Measurements from ENCODE around the gene ANKLE2. TPM values are rescaled to one million over a fixed set of nuclear protein-coding genes. Genes with fewer than 3 reads are reported as not detected.
A peak's percentile ranks its signal among the peaks of the same experiment; 100 is the strongest.

Gene ANKLE2
- total and polyA plus RNA-seq, 2 of the 13 experiments (the other 11 are each of a cell fraction or from before 2014, with no cell fraction given): 35.3 to 37.1 TPM

GRCh38 chr12:132711080-132711843, 50.4 kb downstream of the ANKLE2 start:
- ChIA-PET CTCF (ENCODE audit: low intra/inter-chr PET ratio, low total read pairs) (no interaction called here), POLR2A (interaction anchor here (0.9 to 1.4 kb wide), 2 partner anchors 9 to 20 kb away, joined by 3 to 4 read pairs; no protein-coding TSS in a partner anchor)
- Histone ChIP-seq H3K4me2 (ENCODE audit: low read depth, low read length) (peak overlapping the region; percentile 84), H3K36me3 (replicated peaks in 1 of 2; ENCODE audit: control insufficient read depth in 1 of 2, insufficient read depth in 2 of 2, low read length in 2 of 2) (peaks cover 4 to 15% of the 10 kb centered on the region in 2 experiments; a peak in 4 of 5 replicates), H3K9ac (ENCODE audit: insufficient read depth, low read depth, low read length) (peak overlapping the region; percentile 81), H4K20me1 (ENCODE audit: insufficient read depth, low read length) (no peaks in the 10 kb centered on the region), H3K27me3 (ENCODE audit: control insufficient read depth in 1 of 2, insufficient read depth in 2 of 2, low read length in 2 of 2) (no peaks in the 10 kb centered on the region), H3K27ac (ENCODE audit: extremely low read length, insufficient read depth, low read length) (peak overlapping the region; percentile 57), H3K4me1 (ENCODE audit: insufficient read depth, low read length) (peaks cover 19% of the 10 kb centered on the region), H3K9me3 (ENCODE audit: low read length) (no peaks in the 10 kb centered on the region), H3K4me3 (replicated peaks in 1 of 3; ENCODE audit: insufficient read depth in 1 of 3, low read depth in 2 of 3, low read length in 3 of 3) (peak overlapping the region; percentile 68 to 89 (median 75)), H2AFZ (ENCODE audit: low read length) (no peak overlapping the region), H3K79me2 (ENCODE audit: insufficient read depth, low read length) (peaks cover 35% of the 10 kb centered on the region)
- in situ Hi-C loops (cut with HindIII; ENCODE audit: extremely low pct_ligation_motif_present, low pct_unique_long_range_greater_than_20kb): no loop called here
- intact Hi-C loops (cut with micrococcal nuclease; ENCODE audit: unreplicated experiment): no loop called here
- ATAC-seq: peak; percentile 7; the same call in 2 of the 3 replicates
- 5% methylated on average over 20 of the region's 59 CpGs for WGBS (ENCODE audit: low lambda C conversion rate)
- BruUV-seq (replicated peaks): no TSS peak
- DNase-seq (ENCODE audit: low spot score): no peak
- FAIRE-seq: no peak
- peak; percentile 88; the same call in 1 of the 2 replicates for TF ChIP-seq ZNF460 (CRISPR knock-in tag; IDR thresholded peaks at IDR 0.05; ENCODE audit: borderline replicate concordance)
- peak; percentile 7; the same call in 1 of the 2 replicates for TF ChIP-seq HDAC2 (CRISPR knock-in tag; IDR thresholded peaks at IDR 0.05)
- 0 out of 2 replicates have a peak, but pooled peaks have one; percentile 36 for TF ChIP-seq RXRA (CRISPR knock-in tag; IDR thresholded peaks at IDR 0.05)
- TF ChIP-seq NKX3-1 (CRISPR knock-in tag; IDR thresholded peaks at IDR 0.05): no peak
- TF ChIP-seq HIVEP1 (CRISPR knock-in tag; IDR thresholded peaks at IDR 0.05): peak; percentile 42; the same call in 1 of the 2 replicates
- no peak for TF ChIP-seq ZNF556 (CRISPR knock-in tag; IDR thresholded peaks at IDR 0.05; ENCODE audit: borderline replicate concordance)
- peak; percentile 90 for TF ChIP-seq ZNF770 (CRISPR knock-in tag; IDR thresholded peaks at IDR 0.05)
- no peak for TF ChIP-seq KAT7 (CRISPR knock-in tag; IDR thresholded peaks at IDR 0.05; ENCODE audit: borderline replicate concordance)
- TF ChIP-seq HOXA7 (CRISPR knock-in tag; IDR thresholded peaks at IDR 0.05): no peak
- 0 out of 2 replicates have a peak, but pooled peaks have one; percentile 17 for TF ChIP-seq ESRRA (CRISPR knock-in tag; IDR thresholded peaks at IDR 0.05; ENCODE audit: low read depth)
- 0 out of 2 replicates have a peak, but pooled peaks have one; percentile 33 for TF ChIP-seq ZFX (CRISPR knock-in tag; IDR thresholded peaks at IDR 0.05; ENCODE audit: low read depth)
- TF ChIP-seq NAIF1 (CRISPR knock-in tag; IDR thresholded peaks at IDR 0.05; ENCODE audit: borderline replicate concordance): 0 out of 2 replicates have a peak, but pooled peaks have one; percentile 41
- no peak for TF ChIP-seq TERF1 (CRISPR knock-in tag; IDR thresholded peaks at IDR 0.05)
- TF ChIP-seq ZNF567 (CRISPR knock-in tag; IDR thresholded peaks at IDR 0.05; ENCODE audit: borderline replicate concordance): no peak
- no peak for TF ChIP-seq BORCS8-MEF2B (CRISPR knock-in tag; IDR thresholded peaks at IDR 0.05)
- no peak for TF ChIP-seq ZNF607 (CRISPR knock-in tag; IDR thresholded peaks at IDR 0.05; ENCODE audit: borderline replicate concordance)
- no peak for TF ChIP-seq NR0B2 (CRISPR knock-in tag; IDR thresholded peaks at IDR 0.05)
- TF ChIP-seq ZNF709 (CRISPR knock-in tag; IDR thresholded peaks at IDR 0.05): 0 out of 2 replicates have a peak, but pooled peaks have one; percentile 2
- peak; percentile 78 for TF ChIP-seq ZMYM3 (CRISPR knock-in tag; IDR thresholded peaks at IDR 0.05)
- TF ChIP-seq MAF1 (CRISPR knock-in tag; IDR thresholded peaks at IDR 0.05; ENCODE audit: borderline replicate concordance): no peak
